ENCODE data around the gene B4GALT5. TPM values are rescaled to one million over a fixed set of nuclear protein-coding genes. Genes with fewer than 3 reads are reported as not detected.

B4GALT5 gene
- total RNA-seq, 1 experiment from 2014 or later, result 92.5 TPM

- peak overlapping the region; percentile 95; the same call in 1 of the 2 replicates for H3K27ac ChIP-seq (ENCODE audit: low read depth, low read length)
- TF ChIP-seq FOSL1 (IDR thresholded peaks at IDR 0.05; ENCODE audit: low read depth), result no peak
- TF ChIP-seq EZH2phosphoT487 (IDR thresholded peaks at IDR 0.05; ENCODE audit: borderline replicate concordance), result no peak
- no peak for TF ChIP-seq ATF3 (IDR thresholded peaks at IDR 0.05)
- no peak for TF ChIP-seq RAD21 (IDR thresholded peaks at IDR 0.05; ENCODE audit: low read depth)
- no peak for TF ChIP-seq POLR2AphosphoS5 (IDR thresholded peaks at IDR 0.05; ENCODE audit: low read depth, low read length)
- no peak for TF ChIP-seq REST (IDR thresholded peaks at IDR 0.05; ENCODE audit: low read depth)
- TF ChIP-seq CBX3 (IDR thresholded peaks at IDR 0.05; ENCODE audit: low read depth), result no peak
- TF ChIP-seq MAX (IDR thresholded peaks at IDR 0.05), result no peak
- no peak for TF ChIP-seq CEBPB (IDR thresholded peaks at IDR 0.05; ENCODE audit: low read depth)
- TF ChIP-seq POLR2A (IDR thresholded peaks at IDR 0.05; ENCODE audit: borderline replicate concordance, extremely low read depth, insufficient read depth, insufficient read length), result no peak
- no peak for TF ChIP-seq JUND (IDR thresholded peaks at IDR 0.05)
- TF ChIP-seq SRF (IDR thresholded peaks at IDR 0.05; ENCODE audit: low read depth), result no peak
- no peak for TF ChIP-seq ZNF274 (IDR thresholded peaks at IDR 0.05; ENCODE audit: low read depth, low read length)
- no peak for TF ChIP-seq EGR1 (IDR thresholded peaks at IDR 0.05; ENCODE audit: low read depth)
- no peak for TF ChIP-seq TCF7L2 (IDR thresholded peaks at IDR 0.05; ENCODE audit: borderline replicate concordance, extremely low read depth, insufficient read depth, insufficient read length)
- TF ChIP-seq ELF1 (IDR thresholded peaks at IDR 0.05; ENCODE audit: borderline replicate concordance, low read depth), result no peak
- TF ChIP-seq SIN3A (IDR thresholded peaks at IDR 0.05; ENCODE audit: low read depth), result no peak
- TF ChIP-seq CTCF (IDR thresholded peaks at IDR 0.05 in 2 of 3, conservative IDR thresholded peaks at IDR 0.05 in 1 of 3; ENCODE audit: borderline replicate concordance in 1 of 3, insufficient read depth in 1 of 3, low read depth in 2 of 3, low read length in 2 of 3), result no peak
- no peak for TF ChIP-seq EZH2 (IDR thresholded peaks at IDR 0.05)
- peak overlapping the region; percentile 88 for H3K9ac ChIP-seq (ENCODE audit: low read length)
- H3K4me3 ChIP-seq (replicated peaks in 1 of 2; ENCODE audit: low read depth in 1 of 2, low read length in 2 of 2), result peak overlapping the region; percentile 79 to 83
- H2AFZ ChIP-seq (ENCODE audit: low read depth, low read length, poor library complexity, severe bottlenecking), result no peak overlapping the region
- H3K4me2 ChIP-seq (ENCODE audit: low read length), result peak overlapping the region; percentile 97
- peaks cover 31 to 36% of the 10 kb centered on the region in 2 experiments for H3K4me1 ChIP-seq (ENCODE audit: control insufficient read depth in 1 of 2, insufficient read depth in 2 of 2, low read length in 2 of 2)
- ATAC-seq (no peak; the same call in 1 of the 2 replicates), DNase-seq (ENCODE audit: low read depth, low spot score) (no peak)
- H3K36me3 ChIP-seq (ENCODE audit: control insufficient read depth in 1 of 2, insufficient read depth in 2 of 2, low read length in 2 of 2), result no peaks in the 10 kb centered on the region
- no peaks in the 10 kb centered on the region for H3K9me3 ChIP-seq (ENCODE audit: control insufficient read depth in 1 of 2, insufficient read depth in 1 of 2, low read depth in 1 of 2, low read length in 2 of 2)
- H4K20me1 ChIP-seq (ENCODE audit: insufficient read depth), result no peaks in the 10 kb centered on the region
- RAD21 ChIA-PET (ENCODE audit: low non-redundant PET in 1 of 2, low total read pairs in 2 of 2, uncharacterized antibody in 2 of 2, unreplicated experiment in 2 of 2), result interaction anchor here in 1 of 2 experiments (0.8 kb wide), 1 partner anchor 45 kb away, joined by 5 read pairs; no protein-coding TSS in a partner anchor
- CTCF ChIA-PET, result no interaction called here
- intact Hi-C loops (cut with micrococcal nuclease), result loop anchor here (5.0 kb wide), 3 partner anchors 35 to 100 kb away; no protein-coding TSS in a partner anchor
- H3K27me3 ChIP-seq (ENCODE audit: insufficient read depth, low read length), result no peaks in the 10 kb centered on the region
- BruUV-seq (replicated peaks), result no TSS peak
- peaks cover 59% of the 10 kb centered on the region for H3K79me2 ChIP-seq (ENCODE audit: insufficient read depth, low read length)
- no peaks in the 10 kb centered on the region for H3K9me2 ChIP-seq (ENCODE audit: insufficient read depth)
- POLR2A ChIA-PET, result interaction anchor here (0.7 kb wide), 1 partner anchor 22 kb away, joined by 5 read pairs; no protein-coding TSS in a partner anchor
These were observed 1.1 kb downstream of the B4GALT5 start for GRCh38 chr20:49712646-49712995.
